Prostate gland (tissue), 2 donors: Measurements from ENCODE around the gene RNF213. TPM values are rescaled to one million over a fixed set of nuclear protein-coding genes. Genes with fewer than 3 reads are reported as not detected.

Experiments
- DNase-seq: peaks from one replicate; pipeline ENCODE4 v3.0.0-alpha.2; 2019; ENCODE audit warnings: low spot score
- H3K27ac ChIP-seq, 2 donors: fragments of 200-600 bp; sonication (generic); 2 replicates each; pipeline ENCODE4 v1.5.1; 2017 to 2019
- H3K27me3 ChIP-seq: fragments of 200-600 bp; sonication (generic); replicated peaks from 2 replicates; pipeline ENCODE4 v1.5.1; 2019; ENCODE audit not compliant: insufficient read depth
- H3K36me3 ChIP-seq, 2 donors: fragments of 200-600 bp; sonication (generic); 1 replicate in 1 of 2; 2 replicates in 1 of 2; pipeline versions ENCODE4 v1.5.1 to v1.8.1; 2017 to 2019
- H3K4me1 ChIP-seq: fragments of 200-600 bp; sonication (generic); replicated peaks from 2 replicates; pipeline ENCODE4 v1.5.1; 2019
- H3K4me3 ChIP-seq, 2 donors: fragments of 200-600 bp; sonication (generic); 2 replicates each; pipeline ENCODE4 v1.5.1; 2017 to 2019
- H3K9me3 ChIP-seq: fragments of 200-600 bp; sonication (generic); 2 replicates; pipeline ENCODE4 v1.5.1; 2017
- CTCF ChIP-seq, 4 experiments: fragments of 200-600 bp in 2 of 4; fragments of 450-650 bp in 2 of 4; sonication (generic) in 2 of 4; IDR thresholded peaks; 1 replicate in 3 of 4; 2 replicates in 1 of 4; pipeline ENCODE4 v1.5.1; 2016 to 2019; ENCODE audit warnings: antibody characterized with exemption in 4 of 4, mild to moderate bottlenecking in 2 of 4, moderate library complexity in 2 of 4
- POLR2A ChIP-seq: fragments of 450-650 bp; IDR thresholded peaks from one replicate; pipeline ENCODE4 v1.6.1; 2016; ENCODE audit warnings: antibody characterized with exemption, mild to moderate bottlenecking
- POLR2AphosphoS5 ChIP-seq: sonication (generic); formaldehyde crosslinking; IDR thresholded peaks from one replicate; pipeline ENCODE4 v1.6.1; 2017; ENCODE audit warnings: antibody characterized with exemption
- WGBS: methylation state at CpG from one replicate; pipeline ENCODE4 v1.1.5; 2018; 5-methylcytosine and 5-hydroxymethylcytosine counted together
- intact Hi-C: fragments of 100-400 bp; cut with DNase I; formaldehyde crosslinking; loops from one replicate; pipeline ENCODE4 v1.14.2; 2022
- total RNA-seq, 2 donors: library from RNA; depleted of rRNA; stranded (reverse); fragments of >200 nt; gene quantifications; one replicate each; pipeline ENCODE4 v1.1.0, GENCODE V29; 2016

RNF213 gene
- total RNA-seq, 2 donors from 2014 or later, result 57.7 to 112 TPM

DNA sequence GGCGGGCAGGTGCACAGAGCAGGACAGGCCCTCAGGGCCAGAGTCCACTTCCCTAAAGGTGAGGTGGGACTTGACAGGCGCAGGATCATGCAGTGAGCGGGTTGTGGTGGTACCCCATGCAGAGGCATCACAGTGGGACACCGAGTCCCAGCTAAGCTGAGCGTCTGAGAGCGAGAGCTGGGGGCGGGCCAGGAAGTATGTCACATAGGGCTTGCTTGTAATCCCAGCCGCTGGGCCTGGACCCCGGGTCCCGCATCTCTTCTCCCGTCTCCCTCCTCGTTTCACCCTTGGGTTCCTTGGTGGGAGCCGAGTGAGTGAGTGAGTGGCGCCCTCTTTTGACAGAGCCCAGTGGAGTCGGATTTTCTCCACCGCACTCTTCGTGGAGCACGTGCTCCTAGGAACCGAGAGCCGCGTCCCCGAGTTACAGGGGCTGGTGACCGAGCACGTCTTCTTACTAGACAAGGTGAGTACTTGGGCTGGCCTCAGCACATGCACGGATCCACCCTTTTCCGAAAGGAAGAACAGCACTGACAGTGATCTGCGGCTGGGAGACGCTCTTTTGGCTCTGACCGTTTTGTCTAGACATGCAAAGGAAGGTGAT is 103.5 kb downstream of the RNF213 start:
- intact Hi-C loops, result loop anchor here (5.0 kb wide), 1 partner anchor 357 kb away; no protein-coding TSS in a partner anchor
- H3K4me3 ChIP-seq, result no peak overlapping the region
- no peak for TF ChIP-seq POLR2A
- peak in 1 of 4 experiments; percentile 37 for TF ChIP-seq CTCF (IDR thresholded peaks at IDR 0.05)
- no peak for TF ChIP-seq POLR2AphosphoS5
- no peaks in the 10 kb centered on the region for H3K4me1 ChIP-seq
- no peaks in the 10 kb centered on the region for H3K27me3 ChIP-seq
- H3K36me3 ChIP-seq, result peaks cover 6 to 12% of the 10 kb centered on the region in 2 donors
- no peaks in the 10 kb centered on the region for H3K9me3 ChIP-seq
- DNase-seq, result no peak
- no peak overlapping the region for H3K27ac ChIP-seq
- 58% methylated on average over 29 of the region's 29 CpGs for WGBS

- intact Hi-C loops, result no loop called here
- Histone ChIP-seq H3K27me3 (no peaks in the 10 kb centered on the region), H3K27ac (no peak overlapping the region), H3K4me1 (no peaks in the 10 kb centered on the region), H3K4me3 (no peak overlapping the region), H3K9me3 (no peaks in the 10 kb centered on the region), H3K36me3 (peaks cover 6 to 15% of the 10 kb centered on the region in 2 donors)
- TF ChIP-seq POLR2A (no peak), POLR2AphosphoS5 (no peak), CTCF (IDR thresholded peaks at IDR 0.05) (no peak)
- WGBS, result 78% methylated on average over 29 of the region's 29 CpGs
- no peak for DNase-seq
Observed at GRCh38 chr17:80365001-80365965, 104.6 kb downstream of the RNF213 start.

DNA sequence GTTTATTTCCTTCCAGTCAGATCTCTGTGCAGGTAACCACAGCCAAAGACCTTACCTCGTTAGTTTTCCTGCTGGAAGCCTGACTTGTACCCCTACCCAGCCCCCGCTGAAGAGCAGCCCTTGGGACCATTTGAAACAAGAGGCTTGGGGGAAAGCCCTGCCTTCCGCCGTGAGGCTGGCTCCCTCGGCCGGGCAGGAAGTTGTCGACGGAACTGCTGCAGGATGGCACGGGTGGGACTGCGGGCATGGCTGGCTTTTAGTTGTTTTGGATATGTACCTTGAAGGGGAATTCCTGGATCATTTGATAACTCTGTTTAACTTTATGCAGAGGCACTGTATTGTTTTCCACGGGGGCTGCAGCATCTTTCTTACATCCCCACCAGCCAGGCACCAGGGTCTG is 105.3 kb downstream of the RNF213 start:
- 72% methylated on average over 11 of the region's 11 CpGs for WGBS
- no peak overlapping the region for H3K27ac ChIP-seq
- DNase-seq, result no peak
- TF ChIP-seq CTCF (IDR thresholded peaks at IDR 0.05) (no peak), POLR2A (no peak), POLR2AphosphoS5 (no peak)
- no peaks in the 10 kb centered on the region for H3K9me3 ChIP-seq
- no peaks in the 10 kb centered on the region for H3K27me3 ChIP-seq
- no peaks in the 10 kb centered on the region for H3K4me1 ChIP-seq
- no peak overlapping the region for H3K4me3 ChIP-seq
- H3K36me3 ChIP-seq, result peaks cover 6 to 15% of the 10 kb centered on the region in 2 donors
- intact Hi-C loops, result no loop called here

DNA sequence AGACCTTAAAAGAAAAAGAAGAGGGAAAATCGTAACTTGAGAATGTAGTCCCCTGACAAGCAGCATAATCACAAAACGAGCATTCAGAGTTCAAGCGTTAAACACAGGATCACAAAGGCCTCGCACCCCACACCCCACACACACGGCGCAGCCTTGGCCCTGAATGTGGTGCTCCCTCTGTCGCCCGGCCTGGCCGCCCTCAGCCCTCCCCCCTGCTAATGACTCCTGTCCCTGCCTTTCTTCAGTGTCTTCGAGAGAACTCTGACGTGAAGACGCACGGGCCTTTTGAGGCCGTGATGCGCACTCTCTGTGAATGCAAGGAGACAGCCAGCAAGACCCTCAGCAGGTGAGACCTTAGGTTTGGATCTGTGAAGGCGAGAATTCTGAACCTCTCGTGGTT is 106.9 kb downstream of the RNF213 start:
- Histone ChIP-seq H3K27ac (no peak overlapping the region), H3K27me3 (no peaks in the 10 kb centered on the region), H3K4me3 (no peak overlapping the region), H3K4me1 (no peaks in the 10 kb centered on the region), H3K36me3 (peaks cover 6 to 18% of the 10 kb centered on the region in 2 donors), H3K9me3 (no peaks in the 10 kb centered on the region)
- no peak for DNase-seq
- intact Hi-C loops, result no loop called here
- TF ChIP-seq POLR2AphosphoS5 (no peak), POLR2A (no peak), CTCF (IDR thresholded peaks at IDR 0.05) (no peak)
- 81% methylated on average over 17 of the region's 17 CpGs for WGBS
